Heart left ventricle (tissue), 16 donors: ENCODE measurements around the gene SELENOT. TPM values are rescaled to one million over a fixed set of nuclear protein-coding genes. Genes with fewer than 3 reads are reported as not detected.

ENCODE experiments used
- ATAC-seq, 4 donors: fragments of 200-7000 bp; cut with Tn5 transposase; one replicate each; pipeline ENCODE4 v1.9.1; 2020 to 2022; ENCODE audit warnings: moderate library complexity in 4 of 4, mild to moderate bottlenecking in 3 of 4, moderate number of reproducible peaks in 1 of 4
- DNase-seq, 5 donors: peaks; one replicate each; pipeline ENCODE4 v3.0.0-alpha.2; 2020
- H3K27ac ChIP-seq, 12 donors: fragments of 200-600 bp; sonication (generic) in 4 of 12; one replicate each; pipeline versions ENCODE4 v1.5.0 to v1.8.0; 2016 to 2022; ENCODE audit warnings: mild to moderate bottlenecking in 2 of 12
- H3K27me3 ChIP-seq, 9 donors: fragments of 200-600 bp; sonication (generic) in 2 of 9; one replicate each; pipeline versions ENCODE4 v1.5.1 to v1.8.0; 2016 to 2022; ENCODE audit warnings: mild to moderate bottlenecking in 3 of 9
- H3K36me3 ChIP-seq, 9 donors: fragments of 200-600 bp; sonication (generic) in 2 of 9; one replicate each; pipeline versions ENCODE4 v1.5.0 to v1.8.0; 2018 to 2022; ENCODE audit warnings: mild to moderate bottlenecking in 2 of 9
- H3K4me1 ChIP-seq, 12 donors: fragments of 200-600 bp; sonication (generic) in 4 of 12; one replicate each; pipeline versions ENCODE4 v1.5.0 to v1.8.0; 2016 to 2022; ENCODE audit warnings: mild to moderate bottlenecking in 3 of 12
- H3K4me3 ChIP-seq, 12 donors: fragments of 200-600 bp; sonication (generic) in 4 of 12; one replicate each; pipeline versions ENCODE4 v1.5.0 to v1.8.0; 2017 to 2022; ENCODE audit warnings: mild to moderate bottlenecking in 9 of 12, moderate library complexity in 4 of 12
- H3K9me3 ChIP-seq, 12 donors: fragments of 200-600 bp; sonication (generic) in 4 of 12; one replicate each; pipeline versions ENCODE4 v1.5.0 to v1.8.0; 2016 to 2022; ENCODE audit warnings: mild to moderate bottlenecking in 1 of 12
- CTCF ChIP-seq, 12 donors: fragments of 200-600 bp; sonication (generic) in 4 of 12; IDR thresholded peaks; one replicate each; pipeline versions ENCODE4 v1.5.0 to v1.8.0; 2018 to 2022; ENCODE audit warnings: antibody characterized with exemption in 12 of 12, mild to moderate bottlenecking in 5 of 12
- POLR2A ChIP-seq, 2 donors: fragments of 450-650 bp; IDR thresholded peaks; one replicate each; pipeline ENCODE4 v1.6.1; 2017; ENCODE audit warnings: antibody characterized with exemption in 2 of 2, mild to moderate bottlenecking in 2 of 2, moderate library complexity in 2 of 2
- WGBS, 4 donors: extraction: QIAGEN DNeasy Blood & Tissue Kit in 2 of 4; methylation state at CpG; one replicate each; pipeline versions ENCODE4 v1.1.5 to v1.1.7; 2013 to 2018; 5-methylcytosine and 5-hydroxymethylcytosine counted together
- intact Hi-C, 10 donors: fragments of 100-400 bp; cut with DNase I; formaldehyde crosslinking; loops; one replicate each; pipeline versions ENCODE4 v1.11.1 to v1.14.2; 2022
- polyA plus RNA-seq, 2 donors: library from polyadenylated mRNA; stranded (reverse); fragments of 200-250 nt; gene quantifications; one replicate each; pipeline ENCODE4 v1.2.3, GENCODE V29; 2013
- total RNA-seq, 9 donors: library from RNA; depleted of rRNA in 2 of 9; stranded (reverse); fragments of >200 nt in 2 of 9; fragmentation: NEBNext Ultra II Directional in 3 of 9; extraction: Animal tissue kit (Norgen Biotek cat#: 25700) in 3 of 9; gene quantifications; one replicate each; pipeline versions ENCODE4 v1.1.0 to v1.2.4, GENCODE V29; 2016 to 2023
- donor health status: ischemic (EF 13 %, LVEDD 7.1; RV severe dilation, severe dysfunction).
- donor health status: healthy with polysubstance abuse.
- donor health status: DM: no; HTN: yes; CAD: no.
- donor health status: DM: no; HTN: no; CAD: no.
- donor health status: ischemic (EF 25% LVEDD 6.9; RV normal size, moderate dysfunction).
- donor health status: ischemic (EF 25% LVEDD 5.7; RV mildly dilated, moderate dysfunction).
- donor health status: healthy.
- donor health status: DM: yes; HTN: yes; CAD: no.
- donor health status: ischemic (EF 35%, LVEDD 5.7; RV mildly dilated, moderate dysfunction).
- donor health status: nonischemic (EF 11% LVEDD 7.7; RV severe dilation, severe dysfunction).
- donor health status: DM: yes; HTN: yes; CAD: no.
- donor health status: PGD.
- donor health status: ischemic (EF 29% LVEDD 5.4; RV normal size, mild dysfunction).
- donor health status: nonischemic (EF 23%, LVEDD 6.1; RV moderate dilation, normal function).

Gene SELENOT
- total and polyA plus RNA-seq, 11 donors: 19.4 to 120 (median 80.1) TPM

DNA sequence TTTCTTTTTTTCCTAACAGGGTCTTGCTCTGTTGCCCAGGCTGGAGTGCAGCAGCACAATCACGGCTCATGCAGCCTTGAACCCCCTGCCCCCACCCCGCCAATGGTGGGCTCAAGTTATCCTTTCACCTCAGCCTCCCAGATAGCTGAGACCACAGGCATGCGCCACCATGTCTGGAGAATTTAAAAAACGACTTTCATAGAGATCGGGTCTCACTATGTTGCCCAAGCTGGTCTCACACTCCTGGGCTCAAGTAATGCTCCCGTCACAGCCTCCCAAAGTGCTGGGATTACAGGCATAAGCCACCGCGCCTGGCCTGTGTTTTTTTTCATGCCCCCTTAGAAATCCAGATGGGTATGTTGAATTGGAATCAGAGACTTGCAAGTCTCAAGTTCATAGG, 60.3 kb downstream of the SELENOT start:
- H3K9me3 ChIP-seq: no peaks in the 10 kb centered on the region
- peaks cover 0 to 5% (median 0%) of the 10 kb centered on the region in 9 donors for H3K27me3 ChIP-seq
- intact Hi-C loops: no loop called here
- ATAC-seq: no peak
- H3K4me1 ChIP-seq: no peaks in the 10 kb centered on the region
- H3K27ac ChIP-seq: no peak overlapping the region
- 91 to 94% (median 92%) methylated on average over 8 of the region's 8 CpGs for WGBS, 4 donors
- DNase-seq: no peak
- no peaks in the 10 kb centered on the region for H3K36me3 ChIP-seq
- H3K4me3 ChIP-seq: no peak overlapping the region
- TF ChIP-seq POLR2A (IDR thresholded peaks at IDR 0.05) (no peak), CTCF (IDR thresholded peaks at IDR 0.05) (no peak)

DNA sequence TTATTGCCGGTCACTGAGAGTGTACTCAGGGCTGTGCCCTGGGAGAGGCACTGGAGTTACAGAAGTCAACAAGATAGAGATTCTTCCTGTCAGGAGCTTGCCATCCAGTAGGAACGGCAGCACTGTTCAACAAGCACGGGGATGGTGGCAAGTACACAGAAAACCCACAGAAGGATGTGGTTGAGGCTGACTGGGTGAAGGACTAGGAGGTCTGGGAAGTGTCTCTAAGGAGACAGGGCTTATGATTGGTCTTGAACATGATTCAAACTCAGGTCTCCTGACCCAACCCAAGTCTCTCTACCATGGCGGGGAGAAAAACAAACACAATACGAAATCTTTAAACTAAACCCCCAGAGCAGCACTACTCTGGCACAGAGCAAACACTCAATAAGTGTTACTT, 63.0 kb downstream of the SELENOT start:
- TF ChIP-seq CTCF (IDR thresholded peaks at IDR 0.05) (no peak), POLR2A (IDR thresholded peaks at IDR 0.05) (no peak)
- ATAC-seq (no peak), DNase-seq (no peak)
- no peak overlapping the region for H3K27ac ChIP-seq
- no peaks in the 10 kb centered on the region for H3K27me3 ChIP-seq
- 79 to 87% (median 86%) methylated on average over 5 of the region's 5 CpGs for WGBS, 4 donors
- intact Hi-C loops: no loop called here
- H3K4me1 ChIP-seq: no peaks in the 10 kb centered on the region
- H3K36me3 ChIP-seq: no peaks in the 10 kb centered on the region
- no peak overlapping the region for H3K4me3 ChIP-seq
- no peaks in the 10 kb centered on the region for H3K9me3 ChIP-seq

DNA sequence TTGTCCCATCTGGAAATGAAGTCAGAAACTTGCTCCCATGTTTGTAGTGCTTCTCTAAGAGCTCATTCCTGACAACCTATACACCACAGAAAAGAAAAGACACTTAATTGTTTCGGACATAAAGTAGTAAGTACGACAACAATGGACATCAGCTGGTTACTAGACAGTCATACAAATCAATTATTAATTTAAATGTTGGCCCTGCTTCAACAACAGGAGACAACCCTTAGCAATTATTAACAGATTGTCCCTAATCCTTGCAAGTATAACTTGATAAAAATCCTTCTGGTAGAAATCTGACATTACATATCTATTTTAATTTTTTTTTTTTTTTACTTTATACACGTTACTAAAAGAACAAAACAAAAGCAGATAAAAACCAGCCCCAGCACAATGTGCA, 70.8 kb downstream of the SELENOT start:
- intact Hi-C loops: no loop called here
- 78 to 92% (median 86%) methylated on average over 3 of the region's 3 CpGs for WGBS, 4 donors
- Histone ChIP-seq H3K36me3 (no peaks in the 10 kb centered on the region), H3K4me3 (no peak overlapping the region), H3K27me3 (no peaks in the 10 kb centered on the region), H3K27ac (no peak overlapping the region), H3K4me1 (no peaks in the 10 kb centered on the region), H3K9me3 (peaks cover 0 to 18% (median 4%) of the 10 kb centered on the region in 12 donors)
- no peak for TF ChIP-seq POLR2A (IDR thresholded peaks at IDR 0.05)
- no peak for TF ChIP-seq CTCF (IDR thresholded peaks at IDR 0.05)
- ATAC-seq (no peak), DNase-seq (no peak)

DNA sequence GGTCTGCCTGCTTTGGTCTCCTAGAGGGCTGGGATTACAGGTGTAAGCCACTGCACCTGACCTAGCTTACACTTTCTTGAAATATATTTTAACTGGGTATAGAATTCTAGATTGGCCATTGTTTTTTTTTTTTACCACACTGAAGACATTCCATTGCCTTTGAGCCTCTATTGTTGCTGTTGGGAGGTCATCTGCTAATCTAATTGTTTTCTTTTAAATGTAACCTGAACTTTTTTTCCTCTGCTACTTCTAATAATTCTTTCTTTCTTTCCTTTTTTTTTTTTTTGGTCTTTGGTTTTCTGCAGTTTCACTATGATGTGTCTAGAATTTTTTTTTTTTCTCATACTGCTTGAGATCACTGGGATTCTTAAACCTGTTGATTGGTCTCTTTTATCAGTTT, 72.5 kb downstream of the SELENOT start:
- intact Hi-C loops: no loop called here
- H3K4me3 ChIP-seq: no peak overlapping the region
- ATAC-seq (no peak), DNase-seq (no peak)
- no peak overlapping the region for H3K27ac ChIP-seq
- H3K27me3 ChIP-seq: no peaks in the 10 kb centered on the region
- H3K4me1 ChIP-seq: no peaks in the 10 kb centered on the region
- TF ChIP-seq CTCF (IDR thresholded peaks at IDR 0.05): no peak
- no peak for TF ChIP-seq POLR2A (IDR thresholded peaks at IDR 0.05)
- H3K36me3 ChIP-seq: no peaks in the 10 kb centered on the region
- peaks cover 0 to 18% (median 4%) of the 10 kb centered on the region in 12 donors for H3K9me3 ChIP-seq

Other genes starting within 250 kb of the SELENOT start
- 10 to 100 TPM; 12.7 to 55.8 (median 32.6) TPM for gene TSC22D2, start 195.0 kb upstream of the SELENOT start, total RNA-seq
- 10 to 100 TPM; 11.5 to 22.6 TPM for gene TSC22D2, start 195.0 kb upstream of the SELENOT start, polyA plus RNA-seq
- gene SERP1, start 56.8 kb upstream of the SELENOT start, total RNA-seq: 10 to 100 TPM; 19.5 to 86.9 (median 26.3) TPM
- 10 to 100 TPM; 14.8 to 50.7 TPM for gene SERP1, start 56.8 kb upstream of the SELENOT start, polyA plus RNA-seq
- gene EIF2A, start 56.5 kb upstream of the SELENOT start, total RNA-seq: 100 to 1,000 TPM in 1 of 9 donors, 10 to 100 TPM in 8; 60.5 to 112 (median 75.5) TPM
- 10 to 100 TPM; 44.3 to 64.3 TPM for gene EIF2A, start 56.5 kb upstream of the SELENOT start, polyA plus RNA-seq
- under 1 TPM in 2 of 9 donors, not detected in 7; 0.32 to 0.54 TPM for gene ERICH6, start 100.6 kb downstream of the SELENOT start, total RNA-seq
- gene ERICH6, start 100.6 kb downstream of the SELENOT start, polyA plus RNA-seq: not detected
- gene SIAH2, start 159.8 kb downstream of the SELENOT start, total RNA-seq: 10 to 100 TPM; 16.9 to 38.7 (median 23.4) TPM
- gene SIAH2, start 159.8 kb downstream of the SELENOT start, polyA plus RNA-seq: 10 to 100 TPM in 1 of 2 donors, 1 to 10 TPM in 1; 7.1 to 24.9 TPM